ENCODE measurements around the gene MTMR10. TPM values are rescaled to one million over a fixed set of nuclear protein-coding genes. Genes with fewer than 3 reads are reported as not detected.

Gene MTMR10
- total and polyA plus RNA-seq, 9 donors: 14.1 to 35.8 (median 23.4) TPM

DNA sequence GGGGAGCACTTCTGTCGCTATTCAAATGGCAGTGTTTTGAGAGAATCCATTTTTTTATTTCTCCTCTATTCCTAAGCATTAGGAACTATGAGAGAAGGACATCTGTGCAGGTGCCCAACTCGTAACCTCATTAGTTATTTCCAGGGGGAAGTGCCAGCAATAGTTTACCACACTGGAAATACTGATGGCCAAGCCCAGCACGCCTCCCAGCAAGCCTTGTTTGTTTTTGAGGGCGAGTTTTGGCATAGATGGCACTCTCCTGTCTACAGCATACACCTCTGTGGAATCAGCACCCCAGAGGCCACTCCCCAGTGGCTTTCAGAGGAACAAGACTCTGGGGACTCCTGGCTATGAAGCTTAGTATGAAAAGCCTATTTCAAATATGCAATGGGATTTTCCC lies 51.1 kb downstream of the MTMR10 start:
- TF ChIP-seq EP300 (IDR thresholded peaks at IDR 0.05): no peak
- TF ChIP-seq, protein P1, sequence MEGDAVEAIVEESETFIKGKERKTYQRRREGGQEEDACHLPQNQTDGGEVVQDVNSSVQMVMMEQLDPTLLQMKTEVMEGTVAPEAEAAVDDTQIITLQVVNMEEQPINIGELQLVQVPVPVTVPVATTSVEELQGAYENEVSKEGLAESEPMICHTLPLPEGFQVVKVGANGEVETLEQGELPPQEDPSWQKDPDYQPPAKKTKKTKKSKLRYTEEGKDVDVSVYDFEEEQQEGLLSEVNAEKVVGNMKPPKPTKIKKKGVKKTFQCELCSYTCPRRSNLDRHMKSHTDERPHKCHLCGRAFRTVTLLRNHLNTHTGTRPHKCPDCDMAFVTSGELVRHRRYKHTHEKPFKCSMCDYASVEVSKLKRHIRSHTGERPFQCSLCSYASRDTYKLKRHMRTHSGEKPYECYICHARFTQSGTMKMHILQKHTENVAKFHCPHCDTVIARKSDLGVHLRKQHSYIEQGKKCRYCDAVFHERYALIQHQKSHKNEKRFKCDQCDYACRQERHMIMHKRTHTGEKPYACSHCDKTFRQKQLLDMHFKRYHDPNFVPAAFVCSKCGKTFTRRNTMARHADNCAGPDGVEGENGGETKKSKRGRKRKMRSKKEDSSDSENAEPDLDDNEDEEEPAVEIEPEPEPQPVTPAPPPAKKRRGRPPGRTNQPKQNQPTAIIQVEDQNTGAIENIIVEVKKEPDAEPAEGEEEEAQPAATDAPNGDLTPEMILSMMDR (IDR thresholded peaks at IDR 0.05): no peak
- no peak for TF ChIP-seq POLR2A (IDR thresholded peaks at IDR 0.05)
- no peaks in the 10 kb centered on the region for H3K36me3 ChIP-seq
- no peaks in the 10 kb centered on the region for H3K4me1 ChIP-seq (ENCODE audit: insufficient read depth)
- H3K4me3 ChIP-seq: no peak overlapping the region
- no peaks in the 10 kb centered on the region for H3K27me3 ChIP-seq
- no peak for DNase-seq
- intact Hi-C loops (cut with DNase I): no loop called here
- no peak overlapping the region for H3K27ac ChIP-seq
- 84 to 93% (median 91%) methylated on average over 4 of the region's 4 CpGs for WGBS, 3 donors
- H3K9me3 ChIP-seq: no peaks in the 10 kb centered on the region

DNA sequence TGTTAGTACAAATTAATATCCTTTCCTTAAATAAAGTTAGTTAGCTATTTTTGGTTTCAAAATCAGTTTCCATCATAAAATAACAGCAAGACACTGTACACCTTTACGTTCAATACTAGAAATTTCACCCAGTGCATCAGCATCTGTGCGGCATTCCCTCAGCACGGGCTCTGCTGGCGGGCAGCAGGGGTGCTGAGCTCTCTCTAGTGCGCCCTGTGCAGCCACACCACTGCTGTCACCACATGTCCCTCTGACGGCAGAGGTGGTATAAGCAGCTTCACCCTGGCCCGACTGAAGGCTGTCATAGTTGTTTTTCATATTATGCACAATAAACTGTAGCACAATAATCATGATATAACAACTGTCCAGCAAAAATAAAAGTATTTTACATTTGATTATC lies 52.3 kb downstream of the MTMR10 start:
- Histone ChIP-seq H3K9me3 (no peaks in the 10 kb centered on the region), H3K4me1 (ENCODE audit: insufficient read depth) (no peaks in the 10 kb centered on the region), H3K27me3 (no peaks in the 10 kb centered on the region), H3K36me3 (no peaks in the 10 kb centered on the region), H3K27ac (no peak overlapping the region), H3K4me3 (no peak overlapping the region)
- DNase-seq: no peak
- WGBS, 3 donors: 92 to 95% (median 94%) methylated on average over 7 of the region's 7 CpGs
- TF ChIP-seq POLR2A (IDR thresholded peaks at IDR 0.05) (no peak), EP300 (IDR thresholded peaks at IDR 0.05) (no peak)
- TF ChIP-seq, protein P1 (IDR thresholded peaks at IDR 0.05): no peak
- intact Hi-C loops (cut with DNase I): no loop called here

DNA sequence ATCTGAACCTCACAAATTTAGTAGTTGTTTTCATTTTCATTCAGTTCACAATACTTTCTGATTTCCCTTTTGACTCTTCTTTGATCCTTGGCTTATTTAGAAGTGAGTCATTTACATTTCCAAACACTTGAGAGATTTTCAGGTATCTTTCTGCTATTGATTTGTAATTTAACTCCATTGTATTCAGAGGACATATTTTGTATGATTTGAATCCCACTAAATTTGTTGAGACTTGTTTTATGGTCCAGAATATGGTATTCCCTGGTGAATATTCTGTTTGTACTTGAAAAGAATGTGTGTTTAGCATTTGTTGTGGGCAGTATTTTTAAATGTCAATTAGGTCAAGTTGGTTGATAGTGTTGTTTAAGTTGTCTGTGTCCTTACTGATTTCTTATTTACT lies 58.1 kb downstream of the MTMR10 start:
- Histone ChIP-seq H3K27ac (no peak overlapping the region), H3K4me3 (no peak overlapping the region), H3K4me1 (ENCODE audit: insufficient read depth) (no peaks in the 10 kb centered on the region), H3K36me3 (no peaks in the 10 kb centered on the region), H3K27me3 (no peaks in the 10 kb centered on the region), H3K9me3 (no peaks in the 10 kb centered on the region)
- TF ChIP-seq POLR2A (IDR thresholded peaks at IDR 0.05) (no peak), EP300 (IDR thresholded peaks at IDR 0.05) (no peak)
- TF ChIP-seq, protein P1 (IDR thresholded peaks at IDR 0.05): no peak
- intact Hi-C loops (cut with DNase I): no loop called here
- no peak for DNase-seq

DNA sequence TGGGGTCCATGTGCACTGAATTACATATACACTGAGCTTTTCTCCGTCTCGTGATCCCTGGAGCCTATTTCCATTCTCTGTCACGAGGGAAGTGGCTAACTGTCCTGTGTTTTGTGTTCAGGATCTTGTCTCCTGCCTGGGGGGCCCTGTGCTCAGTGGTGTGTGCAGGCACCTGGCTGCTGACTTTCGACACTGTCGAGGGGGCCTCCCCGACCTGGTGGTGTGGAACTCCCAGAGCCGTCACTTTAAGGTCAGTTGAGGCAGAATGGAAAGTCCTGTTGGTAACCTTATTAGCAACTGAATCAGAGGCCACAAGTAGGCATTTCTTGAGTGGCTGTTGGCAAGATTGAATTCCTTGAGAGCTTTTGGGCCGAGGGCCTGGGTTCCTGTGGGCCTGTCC lies 61.0 kb downstream of the MTMR10 start:
- no peak for TF ChIP-seq POLR2A (IDR thresholded peaks at IDR 0.05)
- TF ChIP-seq, protein P1 (IDR thresholded peaks at IDR 0.05): no peak
- intact Hi-C loops (cut with DNase I): no loop called here
- Histone ChIP-seq H3K27me3 (no peaks in the 10 kb centered on the region), H3K4me3 (no peak overlapping the region), H3K4me1 (ENCODE audit: insufficient read depth) (no peaks in the 10 kb centered on the region), H3K36me3 (no peaks in the 10 kb centered on the region), H3K27ac (no peak overlapping the region), H3K9me3 (no peaks in the 10 kb centered on the region)
- WGBS, 3 donors: 92 to 95% (median 95%) methylated on average over 8 of the region's 8 CpGs
- DNase-seq: no peak

- TF ChIP-seq EP300 (IDR thresholded peaks at IDR 0.05): no peak
- TF ChIP-seq, protein P1 (IDR thresholded peaks at IDR 0.05): no peak
- TF ChIP-seq POLR2A (IDR thresholded peaks at IDR 0.05): no peak
- no peaks in the 10 kb centered on the region for H3K36me3 ChIP-seq
- WGBS, 3 donors: 91 to 97% (median 95%) methylated on average over 4 of the region's 4 CpGs
- H3K4me3 ChIP-seq: no peak overlapping the region
- H3K4me1 ChIP-seq (ENCODE audit: insufficient read depth): no peaks in the 10 kb centered on the region
- DNase-seq: no peak
- no peaks in the 10 kb centered on the region for H3K27me3 ChIP-seq
- H3K9me3 ChIP-seq: no peaks in the 10 kb centered on the region
- H3K27ac ChIP-seq: no peak overlapping the region
- intact Hi-C loops (cut with DNase I): no loop called here
Measured at GRCh38 chr15:30929982-30930381, 61.4 kb downstream of the MTMR10 start.

Data from ovary (tissue), 9 donors.